Amygdala (tissue), 56 donors: ENCODE data around the gene PRMT9.

ENCODE experiments used
- DNase-seq, 56 donors: peaks; one replicate each; lab custom pipeline; 2025; lab: John Stamatoyannopoulos, UW

Gene PRMT9

GRCh38 chr4:147682755-147683154, 1.2 kb downstream of the PRMT9 start:
- no peak for DNase-seq

DNA sequence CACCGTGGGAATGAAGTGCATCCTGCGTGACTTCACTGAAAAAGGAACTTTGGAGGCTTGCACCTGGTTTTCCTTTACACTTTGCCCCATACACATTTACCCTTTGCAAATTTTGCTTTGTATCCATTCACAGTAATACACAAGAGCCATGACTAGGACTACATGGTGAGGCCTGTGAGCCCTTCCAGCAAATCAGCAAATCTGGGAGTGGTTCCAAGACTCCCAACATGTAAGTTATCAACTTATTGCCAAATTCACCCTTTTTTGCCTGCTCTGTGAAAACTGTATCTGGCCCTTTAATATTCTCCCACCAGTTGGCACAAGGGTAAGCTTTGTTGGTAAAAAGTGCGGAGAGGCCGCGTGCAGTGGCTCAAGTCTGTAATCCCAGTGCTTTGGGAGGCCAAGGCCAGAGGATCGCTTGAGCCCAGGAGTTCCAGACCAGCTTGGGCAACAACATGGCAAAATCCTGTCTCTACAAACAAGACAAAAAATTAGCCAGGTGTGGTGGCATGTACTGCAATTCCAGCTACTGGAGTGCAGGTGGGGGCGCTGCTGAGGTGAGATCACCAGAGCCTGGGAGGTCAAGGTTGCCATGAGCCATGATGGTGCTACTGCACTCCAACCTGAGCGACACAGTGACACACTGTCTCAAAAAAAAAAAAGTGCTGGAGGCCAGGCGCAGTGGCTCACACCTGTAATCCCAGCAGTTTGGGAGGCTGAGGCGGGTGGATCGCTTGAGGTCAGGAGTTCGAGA, 5.0 kb downstream of the PRMT9 start:
- no peak for DNase-seq

DNA sequence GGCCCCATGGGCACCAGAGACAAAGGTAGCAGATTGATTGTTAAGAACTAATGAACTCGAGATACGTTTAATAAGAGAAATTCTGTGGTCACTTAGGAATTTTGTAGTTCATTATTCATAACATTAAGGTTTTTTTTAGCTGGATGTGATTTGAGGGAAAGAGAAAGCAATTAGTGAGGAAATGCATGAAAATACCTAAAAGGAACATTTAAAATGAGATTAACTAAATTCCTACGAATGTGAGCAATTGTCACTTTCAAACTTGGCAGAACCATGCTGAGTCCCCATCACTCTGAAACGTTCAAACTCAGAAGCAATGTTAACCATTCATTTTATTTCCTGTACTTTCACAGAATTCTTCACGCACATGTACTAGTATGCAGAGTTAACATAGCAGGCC, 5.9 kb downstream of the PRMT9 start:
- no peak for DNase-seq

- DNase-seq: no peak
These were observed 9.5 kb downstream of the PRMT9 start for GRCh38 chr4:147674496-147674895.

- no peak for DNase-seq
These were observed 9.9 kb downstream of the PRMT9 start for GRCh38 chr4:147674073-147674472.

- no peak for DNase-seq
These were observed 25.5 kb downstream of the PRMT9 start for GRCh38 chr4:147658501-147658900.

DNA sequence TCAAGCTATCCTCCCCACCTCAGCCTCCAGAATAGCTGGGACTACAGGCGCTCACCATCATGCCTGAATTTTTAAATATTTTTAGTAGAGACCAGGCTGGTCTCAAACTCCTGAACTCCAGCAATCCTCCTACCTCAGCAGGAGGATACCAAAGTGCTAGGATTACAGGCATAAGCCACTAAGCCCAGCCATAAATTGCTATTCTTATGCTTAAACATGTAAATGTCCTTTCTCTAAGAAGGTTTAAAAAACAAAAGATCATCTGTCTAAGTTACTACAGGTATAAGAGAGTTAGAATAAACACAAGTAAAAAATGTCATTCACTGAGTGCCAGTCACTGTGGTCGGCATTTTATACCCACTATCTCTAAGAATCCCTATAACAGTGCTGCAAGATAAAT, 28.3 kb downstream of the PRMT9 start:
- no peak for DNase-seq

- DNase-seq: no peak
These were observed 32.4 kb downstream of the PRMT9 start for GRCh38 chr4:147651563-147651962.

DNA sequence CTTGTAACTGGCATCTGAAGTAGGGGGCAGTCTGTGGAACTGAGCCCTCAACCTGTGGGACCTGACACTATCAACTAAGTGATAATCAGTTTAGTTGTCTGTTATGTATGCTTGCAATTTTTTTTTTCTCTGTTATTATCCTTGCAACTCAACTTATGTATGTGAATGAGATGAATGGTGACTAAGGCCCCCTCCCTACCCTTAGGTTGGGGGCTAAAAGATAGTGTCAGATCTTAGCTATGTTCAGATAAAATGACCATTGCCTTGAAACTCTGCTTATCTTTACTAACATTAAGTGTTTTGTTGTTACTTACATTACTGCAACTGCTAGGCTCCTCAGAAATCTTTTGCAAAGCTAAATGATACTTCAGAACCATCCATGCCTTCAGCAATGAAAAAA, 35.3 kb downstream of the PRMT9 start:
- no peak for DNase-seq

GRCh38 chr4:147645099-147645498, 38.9 kb downstream of the PRMT9 start:
- DNase-seq: no peak

- DNase-seq: no peak
These were observed 39.5 kb downstream of the PRMT9 start for GRCh38 chr4:147644471-147644870.

DNA sequence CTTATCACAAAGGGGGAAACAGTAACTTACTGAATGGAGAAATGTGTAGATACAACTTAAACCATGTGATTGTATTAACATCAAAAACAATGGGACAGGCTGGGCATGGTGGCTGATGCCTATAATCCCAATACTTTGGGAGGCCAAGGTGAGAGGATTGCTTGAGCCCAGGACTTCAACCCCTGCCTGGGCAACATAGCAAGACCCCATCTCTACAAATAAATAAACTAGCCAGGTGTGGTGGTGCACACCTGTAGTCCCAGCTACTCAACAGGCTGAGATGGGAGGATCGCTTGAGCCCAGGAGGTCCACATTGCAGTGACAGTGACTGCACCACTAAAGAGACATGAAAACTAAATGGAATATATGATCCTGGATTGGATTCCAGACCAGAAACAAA, 40.3 kb downstream of the PRMT9 start:
- no peak for DNase-seq

DNA sequence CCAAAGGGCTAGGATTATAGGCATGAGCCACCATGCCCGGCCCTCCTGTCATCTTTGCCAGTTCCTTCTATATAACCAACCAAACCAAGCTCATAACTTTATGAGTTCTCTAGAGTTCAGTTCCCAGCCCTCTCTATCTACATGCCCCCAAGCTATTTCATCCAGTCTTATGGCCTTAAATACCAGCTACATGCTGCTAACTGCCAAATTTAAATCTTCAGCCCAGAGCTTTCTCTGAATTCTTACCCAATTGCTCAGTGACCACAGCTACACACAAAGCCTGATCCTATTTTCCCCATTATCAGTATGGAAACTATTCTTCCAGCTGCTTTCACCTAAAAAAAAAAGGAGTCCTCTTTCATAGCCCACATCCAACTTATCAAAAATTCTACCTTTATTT, 43.6 kb downstream of the PRMT9 start:
- DNase-seq: no peak

- DNase-seq: no peak
These were observed 44.6 kb downstream of the PRMT9 start for GRCh38 chr4:147639388-147639787.

- no peak for DNase-seq
These were observed 45.0 kb downstream of the PRMT9 start for GRCh38 chr4:147638942-147639341.

DNA sequence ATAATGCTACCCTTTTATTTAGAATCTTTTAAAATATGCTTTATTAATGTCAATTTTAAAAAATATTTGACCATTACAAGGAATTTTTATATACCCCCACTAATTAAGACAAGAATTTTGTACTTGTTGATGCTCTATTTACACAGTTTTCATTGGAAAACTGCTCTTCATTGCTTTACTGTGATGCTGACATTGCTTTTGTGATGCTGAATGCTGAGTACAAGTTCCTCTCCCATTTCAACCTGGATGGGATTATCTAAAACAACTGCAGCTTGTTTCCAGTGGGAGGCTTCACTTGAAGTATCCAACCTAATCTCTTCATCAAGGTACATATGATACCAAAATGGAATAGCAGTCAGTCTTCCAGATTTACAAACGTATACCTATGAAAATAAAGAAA, 45.6 kb downstream of the PRMT9 start:
- DNase-seq: no peak

GRCh38 chr4:147635348-147635747, 48.6 kb downstream of the PRMT9 start:
- no peak for DNase-seq

- no peak for DNase-seq
These were observed 50.3 kb downstream of the PRMT9 start for GRCh38 chr4:147633643-147634042.

- no peak for DNase-seq
These were observed 50.9 kb downstream of the PRMT9 start for GRCh38 chr4:147633113-147633512.

- no peak for DNase-seq
These were observed 53.9 kb downstream of the PRMT9 start for GRCh38 chr4:147629783-147630730.

GRCh38 chr4:147628415-147628814, 55.5 kb downstream of the PRMT9 start:
- DNase-seq: no peak

DNA sequence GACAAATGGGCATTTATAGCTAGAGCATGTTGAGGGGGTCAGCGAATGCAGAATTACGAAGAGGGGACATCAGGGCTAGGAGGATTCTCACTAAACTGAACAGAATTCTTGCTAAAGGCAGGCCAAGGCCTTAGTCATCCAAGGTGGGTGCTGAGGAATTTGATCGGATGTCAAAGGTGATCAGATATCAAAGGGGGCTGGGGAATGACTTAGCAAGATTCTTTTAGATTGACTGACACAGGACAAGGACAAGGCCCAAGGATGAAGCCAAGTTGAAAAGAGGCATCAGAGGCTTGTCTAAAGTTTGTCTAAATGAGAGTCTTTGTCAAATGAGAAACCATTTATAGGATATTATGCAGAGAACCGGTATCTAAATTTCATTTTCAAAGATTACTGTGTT, 57.1 kb downstream of the PRMT9 start:
- DNase-seq: no peak
